NCI-H2227 (cell line): ENCODE data around the gene ADCK1.
"Not testable (repeated sequence)": the region's sequence is repeated elsewhere in the genome, so short reads cannot be mapped to it uniquely, and the experiment has no call there.

ENCODE experiments used
- DNase-seq: peaks from one replicate; lab custom pipeline; 2025; ENCODE audit not compliant: unreplicated experiment; lab: John Stamatoyannopoulos, UW

Gene ADCK1

GRCh38 chr14:77808250-77808649, 8.3 kb downstream of the ADCK1 start:
- no peak for DNase-seq

- no peak for DNase-seq
Measured at GRCh38 chr14:77809011-77809410, 9.1 kb downstream of the ADCK1 start.

GRCh38 chr14:77812028-77812427, 12.1 kb downstream of the ADCK1 start:
- no peak for DNase-seq

DNA sequence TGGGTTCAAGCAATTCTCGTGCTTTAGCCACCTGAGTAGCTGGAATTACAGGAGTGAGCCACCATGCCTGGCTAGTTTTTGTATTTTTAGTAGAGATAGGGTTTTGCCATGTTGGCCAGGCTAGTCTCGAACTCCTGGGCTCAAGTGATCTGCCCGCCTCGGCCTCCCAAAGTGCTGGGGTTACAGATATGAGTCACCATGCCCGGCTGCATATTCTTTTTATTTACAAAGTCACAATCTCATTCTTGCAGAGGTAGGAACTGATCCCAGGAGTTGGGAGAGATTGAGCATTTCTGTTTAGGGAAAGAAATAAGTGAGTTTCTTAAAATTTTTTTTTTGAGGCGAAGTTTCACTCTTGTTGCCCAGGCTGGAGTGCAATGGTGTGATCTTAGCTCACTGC, 12.8 kb downstream of the ADCK1 start:
- DNase-seq = not testable (repeated sequence)

DNA sequence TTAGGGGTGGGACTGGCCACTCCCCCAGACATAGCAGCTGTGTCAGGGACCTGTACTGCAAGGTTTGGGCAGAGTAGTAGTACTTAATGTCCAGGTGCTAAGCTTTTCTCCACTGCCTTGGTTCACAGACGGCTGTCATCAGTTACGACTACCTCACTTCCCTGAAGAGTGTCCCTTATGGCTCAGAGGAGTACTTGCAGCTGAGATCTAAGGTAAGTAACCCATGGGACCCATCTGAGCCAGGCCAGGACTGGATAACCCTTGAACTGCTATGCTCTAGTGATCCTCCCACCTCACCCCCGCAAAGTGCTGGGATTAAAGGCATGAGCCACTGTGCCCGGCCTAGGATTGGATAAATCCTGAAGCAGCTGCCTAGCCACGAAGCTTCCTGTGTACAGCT, 22.4 kb downstream of the ADCK1 start:
- no peak for DNase-seq

DNA sequence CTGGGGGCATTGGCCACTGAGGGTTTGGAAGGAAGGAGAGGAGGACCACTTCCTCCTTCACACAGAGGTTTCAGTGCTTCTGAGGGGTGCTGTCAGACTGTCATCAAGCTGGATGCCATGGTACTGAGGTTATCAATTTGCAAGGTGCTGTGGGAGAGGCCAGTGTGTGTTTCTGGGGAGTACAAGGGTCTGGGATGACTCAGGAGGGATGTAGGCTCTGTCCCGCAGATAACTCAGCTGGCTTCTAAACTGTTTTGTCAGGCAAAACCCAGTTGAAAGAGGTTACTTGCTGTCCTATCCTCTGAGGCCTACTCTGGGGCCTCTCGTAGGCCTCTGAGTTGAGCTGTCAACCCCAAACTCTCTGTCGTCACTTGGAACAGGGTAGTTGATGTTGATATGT, 22.8 kb downstream of the ADCK1 start:
- DNase-seq = no peak

DNA sequence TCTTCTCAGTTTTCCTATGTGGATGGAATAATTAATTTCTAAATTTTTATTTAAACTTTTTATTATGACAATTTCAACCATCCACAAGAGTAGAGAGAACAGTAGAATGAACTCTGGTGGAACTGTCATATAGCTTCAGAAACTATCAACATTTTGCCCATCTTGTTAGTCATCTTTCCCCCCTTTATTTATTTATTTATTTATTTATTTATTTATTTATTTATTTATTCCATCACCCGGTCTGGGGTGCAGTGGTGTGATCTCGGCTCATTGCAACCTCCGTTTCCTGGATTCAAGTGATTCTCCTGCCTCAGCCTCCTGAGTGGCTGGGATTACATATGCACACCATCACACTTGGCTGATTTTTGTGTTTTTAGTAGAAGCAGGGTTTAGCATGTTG, 23.5 kb downstream of the ADCK1 start:
- no peak for DNase-seq

DNA sequence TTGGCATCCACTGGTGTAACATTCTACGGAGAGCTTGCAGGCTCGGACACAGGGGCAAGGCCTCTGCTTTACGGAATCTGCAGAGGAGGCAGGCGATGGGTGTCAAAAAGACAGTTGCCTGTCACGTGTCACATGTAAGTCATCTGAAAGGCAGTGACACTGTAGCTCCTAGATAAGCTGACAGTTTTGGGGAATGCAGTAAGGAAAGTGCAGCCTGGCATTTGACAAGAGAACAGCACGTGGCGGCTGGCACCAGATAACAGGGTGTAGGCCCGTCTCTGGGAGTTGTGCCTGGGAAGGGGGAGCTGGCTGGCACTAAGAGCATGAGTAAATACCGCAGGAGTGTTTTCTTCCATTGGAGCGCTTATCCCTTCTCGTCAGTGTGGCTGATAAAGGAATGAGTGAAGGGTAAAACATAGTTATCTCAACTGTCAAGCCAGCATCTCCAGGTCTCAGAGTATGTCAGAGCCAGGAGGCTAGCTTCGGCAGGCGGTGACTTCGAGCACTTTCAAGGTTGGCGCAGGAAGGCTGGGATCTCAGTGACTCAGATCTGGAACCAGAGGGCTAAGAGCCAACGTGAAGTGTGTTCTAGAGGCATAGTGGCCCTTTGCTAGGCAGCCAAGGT, 26.1 kb downstream of the ADCK1 start:
- no peak for DNase-seq

DNA sequence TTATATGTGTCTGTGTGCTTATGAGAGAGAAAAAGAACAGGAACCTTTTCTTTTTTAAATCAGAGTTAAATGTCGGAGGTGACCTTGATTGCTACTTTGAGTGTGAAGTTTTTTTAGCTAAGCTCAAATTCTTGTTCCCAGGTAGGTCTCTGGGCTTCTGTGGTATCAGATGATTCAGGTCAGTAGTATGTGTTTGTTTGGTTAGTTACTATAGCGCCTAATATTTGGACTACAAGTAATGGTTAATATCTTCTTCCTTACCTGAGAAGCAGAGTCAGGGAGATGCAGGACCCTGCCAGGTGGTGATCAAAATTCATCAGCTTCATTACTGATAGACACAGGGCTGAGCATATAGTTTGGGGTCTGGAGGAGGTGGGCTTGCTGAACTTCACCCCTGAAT, 30.8 kb downstream of the ADCK1 start:
- no peak for DNase-seq

DNA sequence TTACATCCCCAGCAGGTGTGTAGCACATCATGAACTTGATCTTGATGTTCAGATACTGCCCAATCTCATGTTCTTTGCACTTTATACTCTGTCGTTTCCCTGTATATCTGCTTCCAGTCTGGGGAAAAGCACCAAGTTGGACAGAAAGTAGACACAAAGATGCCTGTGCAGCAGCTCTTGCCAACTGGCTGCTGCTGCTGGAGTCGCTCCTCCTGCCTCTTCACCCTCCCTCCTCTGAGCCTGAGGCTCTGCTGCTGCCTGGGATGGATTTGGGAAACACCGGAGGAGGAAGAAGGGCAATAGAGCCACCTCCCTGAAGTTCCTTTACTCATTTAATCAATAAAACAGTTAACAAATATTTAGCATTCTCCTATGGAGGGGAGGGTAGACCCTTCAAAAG, 32.4 kb downstream of the ADCK1 start:
- DNase-seq = no peak

DNA sequence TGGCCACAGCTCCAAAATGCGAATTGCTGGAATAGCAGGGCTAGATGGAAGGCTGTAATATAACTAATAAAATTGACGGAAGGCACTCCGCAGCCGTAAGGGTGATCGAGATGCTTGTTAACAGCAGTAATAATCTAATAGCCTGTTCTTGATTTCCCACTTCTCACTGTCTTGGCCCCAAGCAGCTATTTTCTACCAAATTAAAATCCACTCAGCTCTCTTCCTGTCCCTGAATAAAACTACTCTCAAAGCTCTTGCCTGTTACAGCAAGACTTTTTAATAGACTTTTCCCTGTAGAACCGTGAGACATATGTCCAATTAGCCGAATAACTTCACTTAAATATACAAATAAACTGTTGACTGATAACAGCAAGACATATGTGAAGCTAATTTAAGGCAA, 38.0 kb downstream of the ADCK1 start:
- no peak for DNase-seq

DNA sequence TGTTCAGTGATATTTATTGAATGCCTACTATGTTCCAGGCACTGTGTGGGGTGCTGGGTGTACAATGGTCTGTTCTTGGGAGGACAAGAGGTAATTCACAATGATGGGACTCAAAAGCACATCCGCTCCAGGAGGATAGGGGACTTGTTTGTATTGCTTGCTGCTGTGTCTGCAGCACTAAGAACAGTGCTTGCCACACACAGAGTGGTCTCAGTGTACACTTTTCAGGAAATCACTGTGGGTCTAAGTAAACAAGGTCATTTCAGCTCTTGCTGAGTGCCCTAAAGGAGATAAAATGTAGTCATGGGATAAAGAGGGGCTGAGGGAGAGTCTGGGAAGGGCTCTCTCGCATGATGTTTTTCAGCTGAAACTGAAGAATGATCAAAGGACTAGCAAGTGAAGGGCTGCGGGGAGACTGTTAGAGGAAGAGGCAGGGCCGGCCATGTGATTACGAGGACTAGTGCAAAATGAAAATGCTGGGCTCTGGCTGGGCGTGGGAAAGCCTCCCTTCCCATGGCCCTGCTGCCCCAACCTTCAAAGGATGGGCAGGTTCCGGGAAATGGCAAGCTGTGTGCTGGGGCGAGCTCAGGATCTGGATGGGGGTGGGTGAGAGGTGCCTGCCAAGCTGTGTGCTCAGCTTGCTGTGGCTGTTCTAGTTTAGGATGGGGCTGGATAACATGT, 39.1 kb downstream of the ADCK1 start:
- peak; percentile 25 for DNase-seq

GRCh38 chr14:77843195-77843594, 43.3 kb downstream of the ADCK1 start:
- DNase-seq = no peak

GRCh38 chr14:77843651-77844050, 43.7 kb downstream of the ADCK1 start:
- DNase-seq = no peak

- DNase-seq = no peak
Measured at GRCh38 chr14:77844802-77845201, 44.9 kb downstream of the ADCK1 start.

DNA sequence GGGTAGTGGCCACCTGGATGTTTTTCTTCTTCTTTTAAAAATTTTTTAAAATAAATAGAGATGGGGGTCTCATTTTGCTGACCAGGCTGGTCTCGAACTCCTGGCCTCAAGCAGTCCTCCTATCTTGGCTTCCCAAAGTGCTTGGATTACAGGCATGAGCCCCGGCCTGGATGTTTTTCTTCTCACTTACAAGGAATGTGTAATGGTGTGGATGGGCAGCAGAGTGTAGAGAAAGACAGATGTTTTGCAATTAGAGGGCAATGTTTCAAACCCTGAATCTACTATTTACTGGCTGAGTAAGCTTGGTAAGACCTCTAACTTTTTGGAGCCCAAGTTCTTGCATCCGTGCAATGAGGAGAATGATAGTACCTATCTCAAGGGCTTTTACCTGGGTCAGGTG, 48.1 kb downstream of the ADCK1 start:
- DNase-seq = no peak

GRCh38 chr14:77849711-77850110, 49.8 kb downstream of the ADCK1 start:
- no peak for DNase-seq

- DNase-seq = no peak
Measured at GRCh38 chr14:77853919-77854318, 54.0 kb downstream of the ADCK1 start.

DNA sequence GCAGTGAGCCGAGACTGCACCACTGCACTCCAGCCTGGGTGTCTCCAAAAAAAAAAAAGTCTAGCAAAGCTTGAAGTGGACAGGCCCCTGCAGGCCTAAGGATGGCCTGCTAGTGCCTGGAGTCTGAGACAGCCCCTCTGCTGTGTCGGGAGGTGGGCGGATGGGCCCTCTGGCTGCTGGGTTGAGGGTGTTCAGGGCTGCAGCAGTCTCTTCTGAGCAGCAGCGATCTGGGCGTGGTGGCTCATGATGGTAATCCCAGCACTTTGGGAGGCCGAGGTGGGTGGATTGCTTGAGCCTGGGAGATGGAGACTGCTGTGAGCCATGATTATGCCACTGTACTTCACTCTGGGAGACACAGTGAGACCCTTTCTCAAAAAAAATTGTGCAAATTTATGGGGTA, 57.0 kb downstream of the ADCK1 start:
- no peak for DNase-seq

- DNase-seq = peak; percentile 49
Measured at GRCh38 chr14:77859934-77860570, 60.1 kb downstream of the ADCK1 start.

DNA sequence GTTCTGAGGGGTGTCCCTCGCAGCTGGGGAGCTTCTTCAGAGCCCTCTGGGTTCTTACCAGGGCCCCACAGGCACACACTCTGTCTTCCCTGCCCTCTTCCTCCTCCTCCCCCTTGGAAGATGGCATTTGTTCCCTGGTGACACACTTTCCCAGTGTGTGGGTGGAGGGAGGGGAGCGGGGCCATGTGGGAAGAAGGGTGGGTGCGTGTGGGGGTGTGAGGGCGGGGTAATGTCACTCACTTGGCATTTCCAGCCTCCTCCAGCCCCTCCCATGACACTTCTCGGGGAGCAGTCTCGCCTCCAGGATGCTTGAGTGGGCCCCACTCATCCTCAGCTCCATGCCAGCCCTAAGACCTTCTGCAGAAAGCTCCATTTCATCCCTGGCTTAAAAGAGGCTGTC, 61.3 kb downstream of the ADCK1 start:
- DNase-seq = no peak

GRCh38 chr14:77862154-77862786, 62.4 kb downstream of the ADCK1 start:
- DNase-seq = peak; percentile 82
